WTC11 (cell line): ENCODE results near the gene OTUD7B. TPM values are rescaled to one million over a fixed set of nuclear protein-coding genes. Genes with fewer than 3 reads are reported as not detected.
A peak's percentile ranks its signal among the peaks of the same experiment; 100 is the strongest.

ENCODE experiments used
- ATAC-seq: fragments of 200-7000 bp; cut with Tn5 transposase; 2 replicates; pipeline ENCODE4 v1.10.0; 2021; ENCODE audit warnings: mild to moderate bottlenecking, moderate library complexity
- CTCF ChIA-PET: fragments of 300-600 bp; sonication (Branson Sonifier 250); formaldehyde crosslinking; loops from one replicate; lab custom pipeline; 2021; ENCODE audit warnings: antibody characterized with exemption; lab: Charles Lee
- POLR2A ChIA-PET: fragments of 350-600 bp; sonication (Branson Sonifier 250); formaldehyde crosslinking; loops from one replicate; lab custom pipeline; 2021; ENCODE audit warnings: antibody characterized with exemption; lab: Charles Lee
- DNase-seq: peaks from one replicate; pipeline ENCODE4 v3.0.0; 2021; ENCODE audit warnings: low spot score
- H3K27ac Mint-ChIP-seq: 2 replicates; pipeline ENCODE4 v1.8.0; 2021; ENCODE audit warnings: mixed read lengths
- H3K27me3 Mint-ChIP-seq: 2 replicates; pipeline ENCODE4 v1.8.0; 2021; ENCODE audit warnings: low read depth, mild to moderate bottlenecking, moderate library complexity, mixed read lengths
- H3K36me3 Mint-ChIP-seq: 2 replicates; pipeline ENCODE4 v1.8.0; 2021; ENCODE audit warnings: mixed read lengths
- H3K4me1 Mint-ChIP-seq: 2 replicates; pipeline ENCODE4 v1.8.0; 2022; ENCODE audit warnings: mixed read lengths
- H3K4me3 Mint-ChIP-seq: 2 replicates; pipeline ENCODE4 v1.8.0; 2021; ENCODE audit warnings: mild to moderate bottlenecking, moderate library complexity, mixed read lengths
- H3K9me3 Mint-ChIP-seq: 2 replicates; pipeline ENCODE4 v1.8.0; 2021; ENCODE audit warnings: mixed read lengths
- ARID4B ChIP-seq: sonication (generic); formaldehyde crosslinking; IDR thresholded peaks from 2 replicates; pipeline ENCODE4 v1.8.0; 2023; ENCODE audit warnings: missing genetic modification reagents, mild to moderate bottlenecking, borderline replicate concordance
- CBFB ChIP-seq: sonication (generic); formaldehyde crosslinking; IDR thresholded peaks from 2 replicates; pipeline ENCODE4 v1.8.1; 2022; ENCODE audit warnings: mild to moderate bottlenecking, low read depth, missing genetic modification reagents
- CREB1 ChIP-seq: sonication (generic); formaldehyde crosslinking; IDR thresholded peaks from 2 replicates; pipeline ENCODE4 v1.8.0; 2023; ENCODE audit warnings: mild to moderate bottlenecking, missing genetic modification reagents
- ELF4 ChIP-seq: sonication (generic); formaldehyde crosslinking; IDR thresholded peaks from 2 replicates; pipeline ENCODE4 v1.8.1; 2022; ENCODE audit warnings: low read depth, mild to moderate bottlenecking, moderate library complexity, missing genetic modification reagents
- ESRRA ChIP-seq: sonication (generic); formaldehyde crosslinking; IDR thresholded peaks from 2 replicates; pipeline ENCODE4 v1.8.1; 2022; ENCODE audit warnings: mild to moderate bottlenecking, missing genetic modification reagents, borderline replicate concordance
- JUN ChIP-seq: sonication (generic); formaldehyde crosslinking; IDR thresholded peaks from 2 replicates; pipeline ENCODE4 v1.8.0; 2023; ENCODE audit warnings: mild to moderate bottlenecking, missing genetic modification reagents
- MYBL2 ChIP-seq: sonication (generic); formaldehyde crosslinking; IDR thresholded peaks from 2 replicates; pipeline ENCODE4 v1.8.1; 2023; ENCODE audit warnings: mild to moderate bottlenecking, moderate library complexity, missing genetic modification reagents
- PRRX2 ChIP-seq: fragments of 250-450 bp; sonication (Bioruptor Pico); IDR thresholded peaks from 2 replicates; pipeline ENCODE4 v1.8.0; 2021; ENCODE audit warnings: mild to moderate bottlenecking
- ZNF416 ChIP-seq: fragments of 250-450 bp; sonication (Bioruptor Pico); IDR thresholded peaks from 2 replicates; pipeline ENCODE4 v1.9.0; 2021; ENCODE audit warnings: mild to moderate bottlenecking, inconsistent platforms
- ZNF671 ChIP-seq: fragments of 250-450 bp; sonication (Bioruptor Pico); IDR thresholded peaks from 2 replicates; pipeline ENCODE4 v1.8.0; 2021; ENCODE audit warnings: mild to moderate bottlenecking
- total RNA-seq: library from RNA; stranded (reverse); gene quantifications from 3 replicates; pipeline ENCODE4 v1.2.3, GENCODE V29; 2021
- TF ChIP-seq, protein P1 (sequence below): sonication (generic); formaldehyde crosslinking; IDR thresholded peaks from 2 replicates; pipeline ENCODE4 v1.8.1; 2022; ENCODE audit warnings: mild to moderate bottlenecking, moderate library complexity, missing genetic modification reagents
- TF ChIP-seq, protein P2 (sequence below): sonication (generic); formaldehyde crosslinking; IDR thresholded peaks from 2 replicates; pipeline ENCODE4 v1.8.1; 2023; ENCODE audit warnings: mild to moderate bottlenecking, missing genetic modification reagents, moderate library complexity
- TF ChIP-seq, protein P3 (sequence below): sonication (generic); formaldehyde crosslinking; IDR thresholded peaks from 2 replicates; pipeline ENCODE4 v1.8.0; 2022; ENCODE audit warnings: missing genetic modification reagents
- TF ChIP-seq, protein P4 (sequence below): sonication (generic); formaldehyde crosslinking; IDR thresholded peaks from 2 replicates; pipeline ENCODE4 v1.8.1; 2022; ENCODE audit warnings: low read depth, mild to moderate bottlenecking, moderate library complexity, missing genetic modification reagents, borderline replicate concordance
- TF ChIP-seq, protein P5 (sequence below): fragments of 250-450 bp; sonication (Bioruptor Pico); IDR thresholded peaks from 2 replicates; pipeline ENCODE4 v1.9.0; 2021; ENCODE audit warnings: moderate library complexity, mild to moderate bottlenecking, inconsistent platforms, borderline replicate concordance
- TF ChIP-seq, protein P6 (sequence below): fragments of 250-450 bp; sonication (Bioruptor Pico); IDR thresholded peaks from 2 replicates; pipeline ENCODE4 v2.1.2; 2022; ENCODE audit warnings: mild to moderate bottlenecking, moderate library complexity

OTUD7B gene
- total RNA-seq, 1 experiment from 2014 or later, result 21.0 TPM

DNA sequence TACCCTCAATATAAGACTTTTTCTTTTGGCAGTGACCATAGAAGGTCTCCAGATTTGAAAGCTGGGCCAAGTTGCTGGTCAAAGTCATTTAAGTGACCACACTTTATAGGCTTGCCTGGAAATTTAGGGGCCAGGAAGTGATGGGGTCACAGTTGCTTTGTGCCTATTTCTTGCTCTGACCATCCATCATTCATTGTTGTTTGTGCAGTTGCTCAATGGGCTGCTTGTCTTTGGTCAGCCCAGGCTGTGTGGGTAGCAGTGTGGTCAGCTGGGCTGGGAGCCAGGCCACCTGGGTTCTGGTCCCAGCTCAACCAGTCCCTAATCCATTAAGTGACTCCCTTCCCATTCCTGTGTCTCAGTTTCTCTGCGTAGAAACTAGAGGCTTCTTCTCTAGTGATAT lies 2.1 kb upstream of the OTUD7B start:
- peaks cover 24% of the 10 kb centered on the region for H3K4me1 Mint-ChIP-seq
- H3K9me3 Mint-ChIP-seq, result no peaks in the 10 kb centered on the region
- H3K36me3 Mint-ChIP-seq, result no peaks in the 10 kb centered on the region
- DNase-seq (no peak), ATAC-seq (no peak)
- POLR2A ChIA-PET, result interaction anchor here (1.2 kb wide), 1 partner anchor 125 kb away, joined by 4 read pairs; a partner anchor contains a TSS
- no peak overlapping the region for H3K4me3 Mint-ChIP-seq
- TF ChIP-seq ESRRA (CRISPR knock-in tag) (no peak), MYBL2 (CRISPR knock-in tag) (no peak), ZNF416 (CRISPR knock-in tag) (no peak)
- CTCF ChIA-PET, result no interaction called here
- no peaks in the 10 kb centered on the region for H3K27me3 Mint-ChIP-seq
- H3K27ac Mint-ChIP-seq, result no peak overlapping the region

- ChIA-PET CTCF (interaction anchor here (1.0 to 3.3 kb wide), 4 partner anchors 9 to 528 kb away, joined by 3 to 11 read pairs (median 4); no protein-coding TSS in a partner anchor), POLR2A (interaction anchor here (0.6 to 2.6 kb wide), 8 partner anchors 13 to 153 kb away, joined by 3 to 27 read pairs (median 6); partner anchors contain the start of gene VPS45)
- H3K4me1 Mint-ChIP-seq, result peaks cover 22% of the 10 kb centered on the region
- TF ChIP-seq, protein P1, sequence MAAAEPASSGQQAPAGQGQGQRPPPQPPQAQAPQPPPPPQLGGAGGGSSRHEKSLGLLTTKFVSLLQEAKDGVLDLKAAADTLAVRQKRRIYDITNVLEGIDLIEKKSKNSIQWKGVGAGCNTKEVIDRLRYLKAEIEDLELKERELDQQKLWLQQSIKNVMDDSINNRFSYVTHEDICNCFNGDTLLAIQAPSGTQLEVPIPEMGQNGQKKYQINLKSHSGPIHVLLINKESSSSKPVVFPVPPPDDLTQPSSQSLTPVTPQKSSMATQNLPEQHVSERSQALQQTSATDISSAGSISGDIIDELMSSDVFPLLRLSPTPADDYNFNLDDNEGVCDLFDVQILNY, result no peak
- TF ChIP-seq, protein P2, sequence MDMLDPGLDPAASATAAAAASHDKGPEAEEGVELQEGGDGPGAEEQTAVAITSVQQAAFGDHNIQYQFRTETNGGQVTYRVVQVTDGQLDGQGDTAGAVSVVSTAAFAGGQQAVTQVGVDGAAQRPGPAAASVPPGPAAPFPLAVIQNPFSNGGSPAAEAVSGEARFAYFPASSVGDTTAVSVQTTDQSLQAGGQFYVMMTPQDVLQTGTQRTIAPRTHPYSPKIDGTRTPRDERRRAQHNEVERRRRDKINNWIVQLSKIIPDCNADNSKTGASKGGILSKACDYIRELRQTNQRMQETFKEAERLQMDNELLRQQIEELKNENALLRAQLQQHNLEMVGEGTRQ, result no peak
- TF ChIP-seq, protein P3, sequence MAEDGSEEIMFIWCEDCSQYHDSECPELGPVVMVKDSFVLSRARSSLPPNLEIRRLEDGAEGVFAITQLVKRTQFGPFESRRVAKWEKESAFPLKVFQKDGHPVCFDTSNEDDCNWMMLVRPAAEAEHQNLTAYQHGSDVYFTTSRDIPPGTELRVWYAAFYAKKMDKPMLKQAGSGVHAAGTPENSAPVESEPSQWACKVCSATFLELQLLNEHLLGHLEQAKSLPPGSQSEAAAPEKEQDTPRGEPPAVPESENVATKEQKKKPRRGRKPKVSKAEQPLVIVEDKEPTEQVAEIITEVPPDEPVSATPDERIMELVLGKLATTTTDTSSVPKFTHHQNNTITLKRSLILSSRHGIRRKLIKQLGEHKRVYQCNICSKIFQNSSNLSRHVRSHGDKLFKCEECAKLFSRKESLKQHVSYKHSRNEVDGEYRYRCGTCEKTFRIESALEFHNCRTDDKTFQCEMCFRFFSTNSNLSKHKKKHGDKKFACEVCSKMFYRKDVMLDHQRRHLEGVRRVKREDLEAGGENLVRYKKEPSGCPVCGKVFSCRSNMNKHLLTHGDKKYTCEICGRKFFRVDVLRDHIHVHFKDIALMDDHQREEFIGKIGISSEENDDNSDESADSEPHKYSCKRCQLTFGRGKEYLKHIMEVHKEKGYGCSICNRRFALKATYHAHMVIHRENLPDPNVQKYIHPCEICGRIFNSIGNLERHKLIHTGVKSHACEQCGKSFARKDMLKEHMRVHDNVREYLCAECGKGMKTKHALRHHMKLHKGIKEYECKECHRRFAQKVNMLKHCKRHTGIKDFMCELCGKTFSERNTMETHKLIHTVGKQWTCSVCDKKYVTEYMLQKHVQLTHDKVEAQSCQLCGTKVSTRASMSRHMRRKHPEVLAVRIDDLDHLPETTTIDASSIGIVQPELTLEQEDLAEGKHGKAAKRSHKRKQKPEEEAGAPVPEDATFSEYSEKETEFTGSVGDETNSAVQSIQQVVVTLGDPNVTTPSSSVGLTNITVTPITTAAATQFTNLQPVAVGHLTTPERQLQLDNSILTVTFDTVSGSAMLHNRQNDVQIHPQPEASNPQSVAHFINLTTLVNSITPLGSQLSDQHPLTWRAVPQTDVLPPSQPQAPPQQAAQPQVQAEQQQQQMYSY (CRISPR knock-in tag), result no peak
- TF ChIP-seq, protein P4, sequence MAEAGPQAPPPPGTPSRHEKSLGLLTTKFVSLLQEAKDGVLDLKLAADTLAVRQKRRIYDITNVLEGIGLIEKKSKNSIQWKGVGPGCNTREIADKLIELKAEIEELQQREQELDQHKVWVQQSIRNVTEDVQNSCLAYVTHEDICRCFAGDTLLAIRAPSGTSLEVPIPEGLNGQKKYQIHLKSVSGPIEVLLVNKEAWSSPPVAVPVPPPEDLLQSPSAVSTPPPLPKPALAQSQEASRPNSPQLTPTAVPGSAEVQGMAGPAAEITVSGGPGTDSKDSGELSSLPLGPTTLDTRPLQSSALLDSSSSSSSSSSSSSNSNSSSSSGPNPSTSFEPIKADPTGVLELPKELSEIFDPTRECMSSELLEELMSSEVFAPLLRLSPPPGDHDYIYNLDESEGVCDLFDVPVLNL (CRISPR knock-in tag), result no peak
- TF ChIP-seq JUN, result no peak
- TF ChIP-seq PRRX2 (CRISPR knock-in tag), result no peak
- no peak for TF ChIP-seq ELF4 (CRISPR knock-in tag)
- no peak for TF ChIP-seq ARID4B (CRISPR knock-in tag)
- TF ChIP-seq, protein P5, sequence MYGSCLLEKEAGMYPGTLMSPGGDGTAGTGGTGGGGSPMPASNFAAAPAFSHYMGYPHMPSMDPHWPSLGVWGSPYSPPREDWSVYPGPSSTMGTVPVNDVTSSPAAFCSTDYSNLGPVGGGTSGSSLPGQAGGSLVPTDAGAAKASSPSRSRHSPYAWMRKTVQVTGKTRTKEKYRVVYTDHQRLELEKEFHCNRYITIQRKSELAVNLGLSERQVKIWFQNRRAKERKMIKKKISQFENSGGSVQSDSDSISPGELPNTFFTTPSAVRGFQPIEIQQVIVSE (CRISPR knock-in tag), result no peak
- no peak for TF ChIP-seq CREB1 (CRISPR knock-in tag)
- no peak for TF ChIP-seq ZNF416 (CRISPR knock-in tag)
- TF ChIP-seq CBFB, result no peak
- TF ChIP-seq ESRRA (CRISPR knock-in tag), result no peak
- TF ChIP-seq ZNF671 (CRISPR knock-in tag), result no peak
- TF ChIP-seq, protein P6, sequence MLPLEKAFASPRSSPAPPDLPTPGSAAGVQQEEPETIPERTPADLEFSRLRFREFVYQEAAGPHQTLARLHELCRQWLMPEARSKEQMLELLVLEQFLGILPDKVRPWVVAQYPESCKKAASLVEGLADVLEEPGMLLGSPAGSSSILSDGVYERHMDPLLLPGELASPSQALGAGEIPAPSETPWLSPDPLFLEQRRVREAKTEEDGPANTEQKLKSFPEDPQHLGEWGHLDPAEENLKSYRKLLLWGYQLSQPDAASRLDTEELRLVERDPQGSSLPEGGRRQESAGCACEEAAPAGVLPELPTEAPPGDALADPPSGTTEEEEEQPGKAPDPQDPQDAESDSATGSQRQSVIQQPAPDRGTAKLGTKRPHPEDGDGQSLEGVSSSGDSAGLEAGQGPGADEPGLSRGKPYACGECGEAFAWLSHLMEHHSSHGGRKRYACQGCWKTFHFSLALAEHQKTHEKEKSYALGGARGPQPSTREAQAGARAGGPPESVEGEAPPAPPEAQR (CRISPR knock-in tag), result no peak
- H3K4me3 Mint-ChIP-seq, result peak overlapping the region; percentile 94
- H3K27me3 Mint-ChIP-seq, result no peaks in the 10 kb centered on the region
- 0 out of 2 replicates have a peak, but pooled peaks cover 3% of the 10 kb centered on the region for H3K36me3 Mint-ChIP-seq
- ATAC-seq, result peak; percentile 64
- DNase-seq, result no peak
- H3K9me3 Mint-ChIP-seq, result no peaks in the 10 kb centered on the region
- peak overlapping the region; percentile 95 for H3K27ac Mint-ChIP-seq
Observed at GRCh38 chr1:150009604-150010392, 728 bp downstream of the OTUD7B start.
